Natural killer cell (primary cell): Measurements from ENCODE around the gene SRPK2. TPM values are rescaled to one million over a fixed set of nuclear protein-coding genes. Genes with fewer than 3 reads are reported as not detected.

ENCODE experiments used
- ATAC-seq, 3 donors: fragments of 150-1000 bp in 2 of 3; fragments of 200-7000 bp in 1 of 3; cut with Tn5 transposase; 1 replicate in 1 of 3; 2 replicates in 2 of 3; pipeline ENCODE4 v1.10.0; 2021; ENCODE audit warnings: mild to moderate bottlenecking in 2 of 3, moderate library complexity in 2 of 3
- DNase-seq, 2 donors: peaks; one replicate each; pipeline versions ENCODE4 v3.0.0 to v3.0.0-alpha.2; 2013 to 2021; ENCODE audit warnings: mixed read lengths in 1 of 2
- H3K27ac ChIP-seq: one replicate; pipeline ENCODE4 v1.5.1; 2013; ENCODE audit warnings: mild to moderate bottlenecking, low read length
- H3K27me3 ChIP-seq: one replicate; pipeline ENCODE4 v1.6.1; 2013; ENCODE audit warnings: low read length; ENCODE audit not compliant: control insufficient read depth, insufficient read depth
- H3K36me3 ChIP-seq: one replicate; pipeline ENCODE4 v1.6.1; 2013; ENCODE audit warnings: low read length; ENCODE audit not compliant: control insufficient read depth, insufficient read depth
- H3K4me1 ChIP-seq: one replicate; pipeline ENCODE4 v1.6.1; 2013; ENCODE audit warnings: low read length; ENCODE audit not compliant: control insufficient read depth, insufficient read depth
- H3K4me3 ChIP-seq: one replicate; pipeline ENCODE4 v1.5.1; 2013; ENCODE audit warnings: low read length
- H3K9me3 ChIP-seq: one replicate; pipeline ENCODE4 v1.6.1; 2013; ENCODE audit warnings: low read length; ENCODE audit not compliant: control insufficient read depth, insufficient read depth
- H3K27ac Mint-ChIP-seq, 2 donors: one replicate each; pipeline ENCODE4 v1.8.0; 2022; ENCODE audit warnings: mild to moderate bottlenecking in 2 of 2, mixed read lengths in 2 of 2, moderate library complexity in 1 of 2
- H3K27me3 Mint-ChIP-seq, 2 donors: one replicate each; pipeline ENCODE4 v1.8.0; 2022; ENCODE audit warnings: low read depth in 2 of 2, mixed read lengths in 2 of 2
- H3K36me3 Mint-ChIP-seq: one replicate; pipeline ENCODE4 v1.8.0; 2022; ENCODE audit warnings: mixed read lengths
- H3K4me1 Mint-ChIP-seq, 2 donors: one replicate each; pipeline ENCODE4 v1.8.0; 2022; ENCODE audit warnings: mixed read lengths in 2 of 2
- H3K4me3 Mint-ChIP-seq: one replicate; pipeline ENCODE4 v1.8.0; 2022; ENCODE audit warnings: mild to moderate bottlenecking, moderate library complexity, mixed read lengths
- H3K9me3 Mint-ChIP-seq, 2 donors: one replicate each; pipeline ENCODE4 v1.8.0; 2022; ENCODE audit warnings: mixed read lengths in 2 of 2
- WGBS: methylation state at CpG from one replicate; pipeline ENCODE4 v1.1.7; 2013; ENCODE audit warnings: missing lambda C conversion rate; ENCODE audit not compliant: insufficient coverage; 5-methylcytosine and 5-hydroxymethylcytosine counted together
- intact Hi-C: fragments of 100-400 bp; cut with micrococcal nuclease; formaldehyde crosslinking; loops from one replicate; pipeline ENCODE4 v1.14.2; 2022
- total RNA-seq, 4 donors: library from RNA; stranded (reverse); fragments of 120-200 nt in 1 of 4; gene quantifications; one replicate each; pipeline versions ENCODE4 v1.2.3 to v1.2.4, GENCODE V29; 2013 to 2022
- TF ChIP-seq, protein P1 (sequence below): fragments of 200-600 bp; IDR thresholded peaks from one replicate; pipeline ENCODE4 v1.8.0; 2022; ENCODE audit warnings: antibody characterized with exemption

The SRPK2 gene
- total RNA-seq, 3 donors from 2014 or later (not counting 1 experiment from before 2014, with no cell fraction given) = 103 to 121 (median 108) TPM

- Mint-ChIP-seq H3K4me3 (no peak overlapping the region), H3K36me3 (no peaks in the 10 kb centered on the region), H3K9me3 (no peaks in the 10 kb centered on the region), H3K4me1 (peaks cover 33 to 58% of the 10 kb centered on the region in 2 donors), H3K27ac (no peak overlapping the region), H3K27me3 (no peaks in the 10 kb centered on the region)
- no peaks in the 10 kb centered on the region for H3K4me1 ChIP-seq
- no peak overlapping the region for H3K27ac ChIP-seq
- H3K4me3 ChIP-seq = no peak overlapping the region
- intact Hi-C loops = no loop called here
- H3K9me3 ChIP-seq = no peaks in the 10 kb centered on the region
- H3K27me3 ChIP-seq = no peaks in the 10 kb centered on the region
- no peak for ATAC-seq
- no peak for DNase-seq
- TF ChIP-seq, protein P1, sequence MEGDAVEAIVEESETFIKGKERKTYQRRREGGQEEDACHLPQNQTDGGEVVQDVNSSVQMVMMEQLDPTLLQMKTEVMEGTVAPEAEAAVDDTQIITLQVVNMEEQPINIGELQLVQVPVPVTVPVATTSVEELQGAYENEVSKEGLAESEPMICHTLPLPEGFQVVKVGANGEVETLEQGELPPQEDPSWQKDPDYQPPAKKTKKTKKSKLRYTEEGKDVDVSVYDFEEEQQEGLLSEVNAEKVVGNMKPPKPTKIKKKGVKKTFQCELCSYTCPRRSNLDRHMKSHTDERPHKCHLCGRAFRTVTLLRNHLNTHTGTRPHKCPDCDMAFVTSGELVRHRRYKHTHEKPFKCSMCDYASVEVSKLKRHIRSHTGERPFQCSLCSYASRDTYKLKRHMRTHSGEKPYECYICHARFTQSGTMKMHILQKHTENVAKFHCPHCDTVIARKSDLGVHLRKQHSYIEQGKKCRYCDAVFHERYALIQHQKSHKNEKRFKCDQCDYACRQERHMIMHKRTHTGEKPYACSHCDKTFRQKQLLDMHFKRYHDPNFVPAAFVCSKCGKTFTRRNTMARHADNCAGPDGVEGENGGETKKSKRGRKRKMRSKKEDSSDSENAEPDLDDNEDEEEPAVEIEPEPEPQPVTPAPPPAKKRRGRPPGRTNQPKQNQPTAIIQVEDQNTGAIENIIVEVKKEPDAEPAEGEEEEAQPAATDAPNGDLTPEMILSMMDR = no peak
- H3K36me3 ChIP-seq = peaks cover 3% of the 10 kb centered on the region
- WGBS = 97% methylated on average over 3 of the region's 3 CpGs
Observed at GRCh38 chr7:105230486-105230885, 158.2 kb downstream of the SRPK2 start.

DNA sequence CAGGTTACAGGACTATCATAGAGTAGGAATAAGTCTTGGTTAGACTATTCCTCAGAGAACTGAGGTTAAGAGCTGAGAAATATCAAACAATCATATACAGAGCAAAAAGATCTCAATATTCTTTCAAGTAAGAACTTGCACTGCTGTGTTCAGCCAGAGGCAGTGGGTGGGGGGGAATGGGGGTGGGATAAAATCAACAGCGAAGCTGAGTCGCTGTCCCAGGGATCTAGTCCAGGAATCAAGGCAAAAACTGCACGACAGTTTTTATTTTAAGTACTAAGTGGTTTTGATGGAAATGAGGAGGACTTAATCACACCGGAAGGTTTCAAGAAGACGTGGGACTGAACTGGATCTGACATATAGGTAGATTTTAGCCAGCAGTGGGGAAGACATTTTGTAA is 159.1 kb downstream of the SRPK2 start:
- Mint-ChIP-seq H3K36me3 (no peaks in the 10 kb centered on the region), H3K27me3 (no peaks in the 10 kb centered on the region), H3K4me3 (no peak overlapping the region), H3K4me1 (peaks cover 34 to 59% of the 10 kb centered on the region in 2 donors), H3K9me3 (no peaks in the 10 kb centered on the region), H3K27ac (no peak overlapping the region)
- Histone ChIP-seq H3K4me3 (no peak overlapping the region), H3K36me3 (peaks cover 3% of the 10 kb centered on the region), H3K4me1 (peaks cover 6% of the 10 kb centered on the region), H3K27me3 (no peaks in the 10 kb centered on the region), H3K9me3 (no peaks in the 10 kb centered on the region), H3K27ac (no peak overlapping the region)
- no peak for ATAC-seq
- intact Hi-C loops = no loop called here
- no peak for DNase-seq
- 96% methylated on average over 5 of the region's 5 CpGs for WGBS
- TF ChIP-seq, protein P1 = no peak

GRCh38 chr7:105228555-105228954 is 160.2 kb downstream of the SRPK2 start:
- no peaks in the 10 kb centered on the region for H3K36me3 Mint-ChIP-seq
- no peaks in the 10 kb centered on the region for H3K27me3 Mint-ChIP-seq
- Histone ChIP-seq H3K27ac (no peak overlapping the region), H3K4me3 (no peak overlapping the region), H3K27me3 (no peaks in the 10 kb centered on the region), H3K4me1 (peaks cover 6% of the 10 kb centered on the region), H3K36me3 (peaks cover 3% of the 10 kb centered on the region), H3K9me3 (no peaks in the 10 kb centered on the region)
- ATAC-seq (no peak), DNase-seq (no peak)
- no peaks in the 10 kb centered on the region for H3K9me3 Mint-ChIP-seq
- 97% methylated on average over 20 of the region's 20 CpGs for WGBS
- TF ChIP-seq, protein P1 = no peak
- intact Hi-C loops = no loop called here
- H3K4me1 Mint-ChIP-seq = peaks cover 34 to 58% of the 10 kb centered on the region in 2 donors
- H3K4me3 Mint-ChIP-seq = no peak overlapping the region
- no peak overlapping the region for H3K27ac Mint-ChIP-seq

DNA sequence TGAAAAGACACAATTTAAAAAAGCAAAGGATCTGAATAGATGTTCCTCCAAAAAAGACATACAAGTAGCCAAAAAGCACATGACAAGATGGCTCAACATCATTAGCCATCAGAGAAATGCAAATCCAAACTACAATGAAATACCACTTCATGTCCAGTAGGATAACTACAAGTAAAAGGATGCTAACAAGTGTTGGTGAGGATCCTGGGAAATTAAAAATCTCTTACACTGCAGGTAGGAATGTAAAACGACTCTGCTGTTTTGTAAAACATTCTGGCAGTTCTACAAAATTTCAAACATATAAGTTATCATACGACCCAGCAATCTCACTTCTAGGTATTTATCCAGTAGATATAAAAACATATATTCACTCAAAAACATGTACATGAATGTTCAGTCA is 161.3 kb downstream of the SRPK2 start:
- Histone ChIP-seq H3K4me3 (no peak overlapping the region), H3K36me3 (peaks cover 3% of the 10 kb centered on the region), H3K4me1 (peaks cover 12% of the 10 kb centered on the region), H3K27ac (no peak overlapping the region), H3K27me3 (no peaks in the 10 kb centered on the region), H3K9me3 (no peaks in the 10 kb centered on the region)
- intact Hi-C loops = no loop called here
- H3K4me1 Mint-ChIP-seq = peaks cover 43 to 55% of the 10 kb centered on the region in 2 donors
- ATAC-seq (no peak), DNase-seq (no peak)
- H3K4me3 Mint-ChIP-seq = no peak overlapping the region
- no peaks in the 10 kb centered on the region for H3K9me3 Mint-ChIP-seq
- H3K27me3 Mint-ChIP-seq = no peaks in the 10 kb centered on the region
- H3K27ac Mint-ChIP-seq = no peak overlapping the region
- TF ChIP-seq, protein P1 = no peak
- no peaks in the 10 kb centered on the region for H3K36me3 Mint-ChIP-seq
- 100% methylated on average over 1 of the region's 2 CpGs for WGBS
